GM21360 (cell line): ENCODE data around the gene OGFR.

Experiments
- ATAC-seq: cut with Tn5 transposase; IDR thresholded peaks from one replicate; pipeline ENCODE4 v1.9.1; 2021; ENCODE audit warnings: mild to moderate bottlenecking, moderate library complexity; ENCODE audit not compliant: unreplicated experiment

OGFR gene

GRCh38 chr20:62856931-62857619 is 52.4 kb downstream of the OGFR start:
- no peak for ATAC-seq

- no peak for ATAC-seq
Measured at GRCh38 chr20:62858058-62858830, 53.6 kb downstream of the OGFR start.

- ATAC-seq, result no peak
Measured at GRCh38 chr20:62859721-62860120, 55.1 kb downstream of the OGFR start.

- ATAC-seq, result no peak
Measured at GRCh38 chr20:62860391-62860923, 55.8 kb downstream of the OGFR start.

GRCh38 chr20:62860924-62861691 is 56.5 kb downstream of the OGFR start:
- peak; percentile 35 for ATAC-seq

- peak; percentile 73 for ATAC-seq
Measured at GRCh38 chr20:62861726-62862336, 57.2 kb downstream of the OGFR start, which contains the start of gene TCFL5. TSS of gene TCFL5 (minus strand) at chr20:62861822. CDS start at chr20:62861670, 152 bp downstream.
